Lower leg skin (tissue), 3 donors: ENCODE data around the gene NAA10.

ENCODE experiments used
- CTCF ChIP-seq, 3 donors: fragments of 450-650 bp; IDR thresholded peaks; one replicate each; pipeline ENCODE4 v1.5.1; 2016; ENCODE audit warnings: antibody characterized with exemption in 3 of 3, mild to moderate bottlenecking in 3 of 3, moderate library complexity in 2 of 3
- POLR2A ChIP-seq, 2 donors: fragments of 450-650 bp; IDR thresholded peaks; one replicate each; pipeline ENCODE4 v1.6.1; 2016 to 2017; ENCODE audit warnings: antibody characterized with exemption in 2 of 2, mild to moderate bottlenecking in 1 of 2, moderate library complexity in 1 of 2

GRCh38 chrX:153908219-153908860, 26.5 kb downstream of the NAA10 start:
- no peak for TF ChIP-seq CTCF (IDR thresholded peaks at IDR 0.05)
- TF ChIP-seq POLR2A (IDR thresholded peaks at IDR 0.05) = no peak
